HEK293T (cell line): ENCODE results near the gene MSTN.
A peak's percentile ranks its signal among the peaks of the same experiment; 100 is the strongest.

Experiments
- CTCF ChIA-PET: fragments of 350-600 bp; formaldehyde crosslinking; extraction: SDS; loops from one replicate; lab custom pipeline; 2021; ENCODE audit warnings: antibody characterized with exemption, inconsistent platforms; lab: Yijun Ruan, JAX
- POLR2A ChIA-PET: fragments of 350-600 bp; formaldehyde crosslinking; extraction: SDS; loops from one replicate; lab custom pipeline; 2020; ENCODE audit warnings: antibody characterized with exemption, inconsistent platforms; lab: Yijun Ruan, JAX
- DNase-seq: peaks from one replicate; pipeline ENCODE4 v3.0.0; 2012; ENCODE audit warnings: mixed read lengths; ENCODE audit errors: extremely low spot score
- ARNT ChIP-seq: fragments of 450-650 bp; IDR thresholded peaks from 2 replicates; pipeline ENCODE4 v1.6.1; 2017; ENCODE audit warnings: mild to moderate bottlenecking
- BHLHE40 ChIP-seq: fragments of 450-650 bp; IDR thresholded peaks from 2 replicates; pipeline ENCODE4 v1.6.1; 2016; ENCODE audit warnings: mild to moderate bottlenecking, moderate library complexity, borderline replicate concordance
- CTBP1 ChIP-seq: fragments of 450-650 bp; IDR thresholded peaks from 2 replicates; pipeline ENCODE4 v1.6.1; 2016; ENCODE audit warnings: borderline replicate concordance
- ELF4 ChIP-seq: fragments of 450-650 bp; IDR thresholded peaks from 2 replicates; pipeline ENCODE4 v1.6.1; 2017; ENCODE audit warnings: antibody characterized with exemption
- FOXA1 ChIP-seq: fragments of 450-650 bp; IDR thresholded peaks from 2 replicates; pipeline ENCODE4 v1.6.1; 2016; ENCODE audit warnings: mild to moderate bottlenecking
- FOXK2 ChIP-seq: fragments of 450-650 bp; IDR thresholded peaks from 2 replicates; pipeline ENCODE4 v1.6.1; 2016; ENCODE audit warnings: mild to moderate bottlenecking
- FOXM1 ChIP-seq: fragments of 450-650 bp; IDR thresholded peaks from 2 replicates; pipeline ENCODE4 v1.6.1; 2017; ENCODE audit warnings: mild to moderate bottlenecking, borderline replicate concordance
- HDGF ChIP-seq: fragments of 450-650 bp; IDR thresholded peaks from 2 replicates; pipeline ENCODE4 v1.6.1; 2017; ENCODE audit warnings: antibody characterized with exemption, borderline replicate concordance
- L3MBTL2 ChIP-seq: fragments of 450-650 bp; conservative IDR thresholded peaks from 2 replicates; pipeline ENCODE4 v1.6.1; 2016; ENCODE audit warnings: mild to moderate bottlenecking
- LEF1 ChIP-seq: fragments of 450-650 bp; IDR thresholded peaks from 2 replicates; pipeline ENCODE4 v1.6.1; 2017; ENCODE audit warnings: mild to moderate bottlenecking, borderline replicate concordance
- NFRKB ChIP-seq: fragments of 450-650 bp; IDR thresholded peaks from 2 replicates; pipeline ENCODE4 v1.6.1; 2016; ENCODE audit warnings: mild to moderate bottlenecking, moderate library complexity
- SP1 ChIP-seq: fragments of 450-650 bp; IDR thresholded peaks from 2 replicates; pipeline ENCODE4 v1.6.1; 2017
- SUZ12 ChIP-seq: fragments of 450-650 bp; IDR thresholded peaks from 2 replicates; pipeline ENCODE4 v1.6.1; 2016; ENCODE audit warnings: mild to moderate bottlenecking
- TARDBP ChIP-seq: fragments of 450-650 bp; IDR thresholded peaks from 2 replicates; pipeline ENCODE4 v1.6.1; 2016
- ZNF384 ChIP-seq: fragments of 450-650 bp; IDR thresholded peaks from 2 replicates; pipeline ENCODE4 v1.6.1; 2016
- TF ChIP-seq, protein P1 (sequence below): fragments of 450-650 bp; IDR thresholded peaks from 2 replicates; pipeline ENCODE4 v1.6.1; 2016

Gene MSTN

GRCh38 chr2:190062601-190063000 is at the start of gene MSTN:
MSTN (minus strand) TSS chr2:190062729; CDS start chr2:190062596, 133 bp downstream.
- CTCF ChIA-PET = interaction anchor here (0.6 kb wide), 1 partner anchor 23 kb away, joined by 3 read pairs; no protein-coding TSS in a partner anchor
- POLR2A ChIA-PET = no interaction called here
- TF ChIP-seq FOXK2 (no peak), ZNF384 (no peak), NFRKB (no peak)
- TF ChIP-seq, protein P1, sequence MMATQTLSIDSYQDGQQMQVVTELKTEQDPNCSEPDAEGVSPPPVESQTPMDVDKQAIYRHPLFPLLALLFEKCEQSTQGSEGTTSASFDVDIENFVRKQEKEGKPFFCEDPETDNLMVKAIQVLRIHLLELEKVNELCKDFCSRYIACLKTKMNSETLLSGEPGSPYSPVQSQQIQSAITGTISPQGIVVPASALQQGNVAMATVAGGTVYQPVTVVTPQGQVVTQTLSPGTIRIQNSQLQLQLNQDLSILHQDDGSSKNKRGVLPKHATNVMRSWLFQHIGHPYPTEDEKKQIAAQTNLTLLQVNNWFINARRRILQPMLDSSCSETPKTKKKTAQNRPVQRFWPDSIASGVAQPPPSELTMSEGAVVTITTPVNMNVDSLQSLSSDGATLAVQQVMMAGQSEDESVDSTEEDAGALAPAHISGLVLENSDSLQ = 0 out of 2 replicates have a peak, but pooled peaks have one; percentile 13
- no peak for DNase-seq

- TF ChIP-seq NFRKB = no peak
- TF ChIP-seq LEF1 = no peak
- no peak for TF ChIP-seq BHLHE40
- TF ChIP-seq HDGF = no peak
- TF ChIP-seq, protein P1 = no peak
- TF ChIP-seq SP1 = no peak
- TF ChIP-seq TARDBP = no peak
- TF ChIP-seq FOXM1 = no peak
- no peak for TF ChIP-seq FOXA1
- no peak for TF ChIP-seq SUZ12
- TF ChIP-seq ELF4 = no peak
- TF ChIP-seq ARNT = no peak
- no peak for TF ChIP-seq FOXK2
- no peak for TF ChIP-seq ZNF384
- TF ChIP-seq L3MBTL2 = no peak
- TF ChIP-seq CTBP1 = no peak
- ChIA-PET POLR2A (no interaction called here), CTCF (interaction anchor here (0.5 kb wide), 1 partner anchor 698 kb away, joined by 5 read pairs; no protein-coding TSS in a partner anchor)
- no peak for DNase-seq
These were observed 48.6 kb upstream of the MSTN start for GRCh38 chr2:190111166-190111565.

DNA sequence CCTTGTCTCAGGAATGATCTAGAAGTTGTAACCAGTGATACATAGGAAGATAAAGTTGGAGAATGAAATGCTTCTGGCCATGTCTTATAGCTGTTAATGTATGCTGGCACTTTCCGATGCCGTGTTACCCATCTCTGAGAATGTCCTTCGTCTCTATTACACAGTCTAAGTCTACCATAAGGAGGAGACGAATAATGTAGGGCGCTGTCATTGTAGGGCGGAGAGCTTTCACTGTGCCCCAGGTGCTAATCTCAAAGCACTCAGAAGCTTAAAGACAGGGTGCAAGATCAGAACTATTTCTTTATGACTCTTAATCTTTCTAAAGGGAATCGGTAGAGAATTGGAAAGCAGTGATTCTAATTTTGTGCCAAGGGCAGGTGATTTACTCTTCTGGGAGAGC is 48.2 kb upstream of the MSTN start:
- ChIA-PET POLR2A (no interaction called here), CTCF (no interaction called here)
- no peak for DNase-seq
- TF ChIP-seq HDGF (no peak), L3MBTL2 (no peak), SUZ12 (no peak), ELF4 (no peak), NFRKB (no peak), FOXA1 (no peak), FOXM1 (no peak), LEF1 (no peak), ZNF384 (no peak), TARDBP (no peak), FOXK2 (no peak), CTBP1 (no peak)
- TF ChIP-seq, protein P1 = no peak

GRCh38 chr2:190110131-190110530 is 47.6 kb upstream of the MSTN start:
- TF ChIP-seq BHLHE40 (no peak), LEF1 (no peak), HDGF (no peak), SUZ12 (no peak), L3MBTL2 (no peak)
- TF ChIP-seq, protein P1 = no peak
- ChIA-PET POLR2A (no interaction called here), CTCF (no interaction called here)
- DNase-seq = no peak

GRCh38 chr2:190107409-190107808 is 44.9 kb upstream of the MSTN start:
- ChIA-PET POLR2A (no interaction called here), CTCF (no interaction called here)
- DNase-seq = no peak
- no peak for TF ChIP-seq NFRKB

DNA sequence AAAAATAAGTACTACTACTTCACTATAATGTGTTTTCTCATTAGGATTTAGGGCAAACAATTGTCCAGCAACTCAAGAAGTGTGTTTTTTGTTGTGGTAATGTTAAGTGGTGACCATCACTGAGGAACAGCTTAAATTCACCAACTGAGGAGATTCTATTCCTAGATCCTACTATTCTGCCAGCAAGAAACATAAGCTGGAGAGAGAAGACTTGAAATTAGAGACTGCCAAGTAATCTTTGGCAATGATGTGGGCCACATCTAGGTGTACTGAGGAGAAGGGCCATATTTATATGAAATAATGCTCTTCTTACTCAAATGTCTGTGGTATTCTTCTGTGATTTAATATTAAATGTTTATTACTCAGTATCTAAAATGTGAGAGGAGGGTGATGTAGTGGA is 44.3 kb upstream of the MSTN start:
- TF ChIP-seq HDGF = no peak
- no peak for TF ChIP-seq SUZ12
- no peak for TF ChIP-seq FOXM1
- TF ChIP-seq LEF1 = no peak
- no peak for TF ChIP-seq TARDBP
- TF ChIP-seq ZNF384 = no peak
- TF ChIP-seq SP1 = no peak
- no peak for TF ChIP-seq CTBP1
- no peak for TF ChIP-seq FOXA1
- no peak for TF ChIP-seq FOXK2
- no peak for TF ChIP-seq ARNT
- ChIA-PET CTCF (no interaction called here), POLR2A (no interaction called here)
- DNase-seq = no peak

DNA sequence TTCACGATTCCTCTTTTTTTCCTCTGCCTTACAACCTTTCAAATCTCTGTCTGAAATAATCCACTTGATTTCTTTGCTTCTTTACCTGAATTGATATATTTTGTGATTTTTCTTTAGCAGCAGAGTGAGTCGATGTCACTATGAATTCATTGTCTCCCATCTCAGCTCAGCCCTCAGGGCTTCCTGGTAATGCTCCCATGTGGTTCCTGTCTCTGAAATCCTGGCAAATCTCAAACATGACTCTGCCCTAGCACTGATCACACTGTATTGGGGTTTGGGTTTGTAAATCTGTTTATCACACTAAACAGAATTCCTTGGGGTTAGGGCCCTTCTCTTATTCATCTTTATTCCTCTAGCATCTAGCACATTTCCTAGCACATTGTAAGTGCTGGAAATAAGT is 43.0 kb upstream of the MSTN start:
- POLR2A ChIA-PET = no interaction called here
- CTCF ChIA-PET = no interaction called here
- DNase-seq = no peak
- TF ChIP-seq ARNT = no peak
- no peak for TF ChIP-seq SUZ12
- TF ChIP-seq ZNF384 = no peak
- no peak for TF ChIP-seq L3MBTL2
- no peak for TF ChIP-seq SP1
- TF ChIP-seq FOXA1 = no peak
- TF ChIP-seq CTBP1 = no peak
- no peak for TF ChIP-seq HDGF
